GM12878 (cell line): Measurements from ENCODE around the gene SLC25A39. TPM values are rescaled to one million over a fixed set of nuclear protein-coding genes. Genes with fewer than 3 reads are reported as not detected.
A peak's percentile ranks its signal among the peaks of the same experiment; 100 is the strongest.

ENCODE experiments used
- ATAC-seq: fragments of 200-7000 bp; cut with Tn5 transposase; 3 replicates; pipeline ENCODE4 v1.9.1; 2020; ENCODE audit warnings: mild to moderate bottlenecking, moderate library complexity
- BruUV-seq: library from RNA; stranded (reverse); fragments of 400-500 nt; replicated peaks from 2 replicates; lab custom pipeline; 2021; lab: Mats Ljungman, UMichigan
- CTCF ChIA-PET: fragments of 300-600 bp; sonication (Branson Sonifier 250); formaldehyde crosslinking; extraction: SDS; loops from one replicate; lab custom pipeline; 2021; ENCODE audit warnings: inconsistent platforms; lab: Yijun Ruan, JAX
- POLR2A ChIA-PET: fragments of 350-600 bp; formaldehyde crosslinking; extraction: SDS; loops from one replicate; lab custom pipeline; 2021; ENCODE audit warnings: inconsistent platforms; lab: Charles Lee
- RAD21 ChIA-PET: fragments of 300-600 bp; sonication (Branson Sonifier 250); formaldehyde crosslinking; loops from one replicate; lab custom pipeline; 2023; ENCODE audit warnings: antibody characterized with exemption; ENCODE audit not compliant: unreplicated experiment; lab: Charles Lee
- SMC1A ChIA-PET: fragments of 300-600 bp; sonication (Branson Sonifier 250); formaldehyde crosslinking; loops from one replicate; lab custom pipeline; 2023; ENCODE audit not compliant: unreplicated experiment, uncharacterized antibody; lab: Charles Lee
- DNase-seq: peaks from one replicate; pipeline ENCODE4 v3.0.0-alpha.2; 2011; ENCODE audit warnings: low read depth, low spot score
- FAIRE-seq: peaks from 3 replicates; lab custom pipeline; 2011; peaks lifted over from hg19 to GRCh38; lab: Jason Lieb, UNC
- H2AFZ ChIP-seq: 2 replicates; pipeline ENCODE4 v1.6.0; 2011; ENCODE audit warnings: low read depth, low read length, control low read depth; ENCODE audit not compliant: control insufficient read depth
- H3K27ac ChIP-seq: 2 replicates; pipeline ENCODE4 v1.5.1; 2011; ENCODE audit warnings: control low read depth; ENCODE audit not compliant: control insufficient read depth, insufficient read depth
- H3K27me3 ChIP-seq, 2 experiments: replicated peaks in 1 of 2; 2 replicates each; pipeline versions ENCODE4 v1.6.0 to v1.6.1; 2011; ENCODE audit warnings: low read length in 1 of 2; ENCODE audit not compliant: control insufficient read depth in 2 of 2, insufficient read depth in 2 of 2
- H3K36me3 ChIP-seq, 2 experiments: 2 replicates each; pipeline ENCODE4 v1.5.1; 2011; ENCODE audit warnings: low read length in 1 of 2; ENCODE audit not compliant: control insufficient read depth in 2 of 2, insufficient read depth in 2 of 2
- H3K4me1 ChIP-seq: 2 replicates; pipeline ENCODE4 v1.6.1; 2011; ENCODE audit warnings: mild to moderate bottlenecking, low read length, moderate library complexity, mixed read lengths; ENCODE audit not compliant: control insufficient read depth, insufficient read depth
- H3K4me2 ChIP-seq: 2 replicates; pipeline ENCODE4 v1.6.0; 2011; ENCODE audit warnings: control low read depth; ENCODE audit not compliant: control insufficient read depth, insufficient read depth
- H3K4me3 ChIP-seq: fragments of 200-600 bp; sonication (generic); 2 replicates; pipeline ENCODE4 v1.5.1; 2016
- H3K79me2 ChIP-seq: 2 replicates; pipeline ENCODE4 v1.6.0; 2011; ENCODE audit warnings: low read length; ENCODE audit not compliant: control insufficient read depth, insufficient read depth
- H3K9ac ChIP-seq: 2 replicates; pipeline ENCODE4 v1.8.0; 2011; ENCODE audit warnings: low read length, control low read depth, mixed read lengths; ENCODE audit not compliant: control insufficient read depth, insufficient read depth
- H3K9me3 ChIP-seq: replicated peaks from 3 replicates; pipeline ENCODE4 v1.5.1; 2011; ENCODE audit warnings: mild to moderate bottlenecking, low read length; ENCODE audit not compliant: control insufficient read depth, insufficient read depth
- H4K20me1 ChIP-seq: 2 replicates; pipeline ENCODE4 v1.6.0; 2011; ENCODE audit not compliant: control insufficient read depth, insufficient read depth
- BHLHE40 ChIP-seq, 2 experiments: fragments of 450-650 bp in 1 of 2; IDR thresholded peaks; 2 replicates each; pipeline ENCODE4 v1.6.1; 2011 to 2017; ENCODE audit warnings: low read depth in 2 of 2, borderline replicate concordance in 1 of 2, improper control_type of control experiment in 1 of 2, low read length in 1 of 2, mild to moderate bottlenecking in 1 of 2
- HDAC6 ChIP-seq: fragments of 200-600 bp; sonication (generic); IDR thresholded peaks from one replicate; pipeline ENCODE4 v1.8.0; 2017; ENCODE audit warnings: antibody characterized with exemption; ENCODE audit not compliant: unreplicated experiment
- NR2F1 ChIP-seq: fragments of 450-650 bp; conservative IDR thresholded peaks from 2 replicates; pipeline ENCODE4 v1.6.1; 2017; ENCODE audit warnings: mild to moderate bottlenecking
- YY1 ChIP-seq: IDR thresholded peaks from 2 replicates; pipeline ENCODE4 v1.6.1; 2011; ENCODE audit warnings: low read depth, mild to moderate bottlenecking, low read length
- WGBS: methylation state at CpG from one replicate; pipeline ENCODE4 v1.1.6; 2016; ENCODE audit warnings: low lambda C conversion rate; ENCODE audit not compliant: insufficient replicate concordance, insufficient coverage; ENCODE audit errors: missing lambda C conversion rate; 5-methylcytosine and 5-hydroxymethylcytosine counted together
- in situ Hi-C: fragments of 300-500 bp; cut with MboI; formaldehyde crosslinking; loops from 9 replicates; pipeline ENCODE4 v1.14.3; 2018; ENCODE audit warnings: mixed read lengths
- intact Hi-C: fragments of 100-400 bp; cut with micrococcal nuclease; formaldehyde crosslinking; loops from one replicate; pipeline ENCODE4 v1.14.2; 2022; ENCODE audit not compliant: unreplicated experiment
- polyA plus RNA-seq, 11 experiments: library from polyadenylated mRNA; depleted of rRNA in 4 of 11; unstranded in 6 of 11; stranded (reverse) in 5 of 11; fragments of >200 nt; fragmentation: Nextera tagmentation in 4 of 11; fragmentation: Illumina TruSeq in 1 of 11; extraction: Ambion mirVana in 4 of 11; extraction: Trizol in 1 of 11; gene quantifications; 1 replicate in 1 of 11; 2 replicates in 10 of 11; pipeline versions ENCODE4 v1.2.1 to v1.2.3, GENCODE V29; 2011 to 2016; ENCODE audit warnings: inconsistent platforms in 2 of 11, missing spikeins in 2 of 11, low read depth in 1 of 11
- total RNA-seq, 4 experiments: library from RNA; depleted of rRNA in 3 of 4; stranded (reverse); fragments of >200 nt in 3 of 4; fragmentation: Illumina TruSeq in 1 of 4; extraction: Trizol in 1 of 4; gene quantifications; 2 replicates each; pipeline versions ENCODE4 v1.2.1 to v1.2.3, GENCODE V29; 2013 to 2021

Gene SLC25A39
- total and polyA plus RNA-seq, 10 of the 15 experiments (the other 5 are each of a cell fraction or from before 2014, with no cell fraction given): 3.5 to 270 (median 150) TPM

DNA sequence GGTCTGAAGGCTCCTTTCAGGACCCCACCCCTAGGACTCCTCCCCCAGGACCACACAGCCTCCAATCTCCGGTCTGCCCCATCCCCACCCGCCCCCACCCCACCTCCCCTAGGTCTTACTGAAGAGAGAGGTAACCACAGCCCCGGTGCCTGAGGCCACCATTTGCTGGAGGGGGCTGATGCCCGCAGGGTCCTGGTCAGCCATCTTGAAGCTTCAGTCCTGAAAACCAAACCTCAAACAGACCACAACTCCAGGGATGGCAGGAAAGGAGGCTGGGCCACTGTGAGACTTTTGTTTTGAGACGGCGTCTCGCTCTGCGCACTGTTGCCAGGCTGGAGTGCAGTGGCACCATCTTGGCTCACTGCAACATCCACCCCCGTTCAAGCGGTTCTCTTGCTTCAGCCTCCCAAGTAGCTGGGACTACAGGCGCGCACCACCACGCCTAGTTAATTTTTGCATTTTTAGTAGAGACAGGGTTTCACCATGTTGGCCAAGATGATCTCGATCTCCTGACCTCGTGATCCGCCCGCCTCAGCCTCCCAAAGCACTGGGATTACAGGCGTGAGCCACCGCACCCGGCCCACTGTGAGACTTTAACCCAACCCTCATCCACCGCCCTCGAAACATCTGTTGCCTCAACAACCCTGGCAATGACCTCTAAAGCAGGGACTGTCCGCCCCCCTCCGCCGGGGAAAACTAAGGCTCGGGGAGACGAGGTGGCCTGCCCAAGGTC is 1.1 kb downstream of the SLC25A39 start:
- SMC1A ChIA-PET: interaction anchor here (1.8 to 2.1 kb wide), 2 partner anchors 107 to 113 kb away, joined by 4 to 8 read pairs; no protein-coding TSS in a partner anchor
- FAIRE-seq (no peak), ATAC-seq (no peak), DNase-seq (no peak)
- H3K36me3 ChIP-seq: peaks cover 8 to 19% of the 10 kb centered on the region in 2 experiments; a peak in 3 of 4 replicates
- no peaks in the 10 kb centered on the region for H3K27me3 ChIP-seq
- POLR2A ChIA-PET: interaction anchor here (0.6 to 2.6 kb wide), 2 partner anchors 114 to 150 kb away, joined by 3 to 10 read pairs; no protein-coding TSS in a partner anchor
- intact Hi-C loops (no loop called here), in situ Hi-C loops (no loop called here)
- no peak overlapping the region for H2AFZ ChIP-seq
- peak overlapping the region; percentile 90 for H3K9ac ChIP-seq
- peaks cover 8% of the 10 kb centered on the region for H3K4me1 ChIP-seq
- 82% methylated on average over 25 of the region's 27 CpGs for WGBS
- H4K20me1 ChIP-seq: no peaks in the 10 kb centered on the region
- peak overlapping the region; percentile 81 for H3K27ac ChIP-seq
- RAD21 ChIA-PET: interaction anchor here (1.0 kb wide), 2 partner anchors 31 to 114 kb away, joined by 3 read pairs; no protein-coding TSS in a partner anchor
- H3K79me2 ChIP-seq: peaks cover 26% of the 10 kb centered on the region
- no peaks in the 10 kb centered on the region for H3K9me3 ChIP-seq
- peak overlapping the region; percentile 92 for H3K4me3 ChIP-seq
- peak overlapping the region; percentile 91 for H3K4me2 ChIP-seq
- CTCF ChIA-PET: interaction anchor here (1.7 to 2.5 kb wide), 2 partner anchors 28 to 107 kb away, joined by 7 to 9 read pairs; no protein-coding TSS in a partner anchor
- TF ChIP-seq HDAC6 (no peak), NR2F1 (no peak), YY1 (0 out of 2 replicates have a peak, but pooled peaks have one; percentile 44), BHLHE40 (IDR thresholded peaks at IDR 0.05; ENCODE audit: borderline replicate concordance in 1 of 2, low read depth in 2 of 2, low read length in 1 of 2) (no peak)
- BruUV-seq: TSS peak; percentile 63
